Mesendoderm (in vitro differentiated cells): ENCODE data around the gene RNF126.

Source experiments
- DNase-seq: peaks from one replicate; pipeline ENCODE4 v3.0.0; 2013
- H2AK5ac ChIP-seq: 2 replicates; pipeline ENCODE4 v1.6.1; 2013; ENCODE audit warnings: low read length, inconsistent platforms
- H2BK120ac ChIP-seq: 2 replicates; pipeline ENCODE4 v1.6.1; 2013; ENCODE audit warnings: low read depth, mild to moderate bottlenecking, low read length, moderate library complexity, mixed read lengths
- H2BK15ac ChIP-seq: replicated peaks from 2 replicates; pipeline ENCODE4 v1.6.1; 2013; ENCODE audit warnings: low read depth, mild to moderate bottlenecking, moderate library complexity
- H2BK5ac ChIP-seq: 2 replicates; pipeline ENCODE4 v1.6.1; 2013; ENCODE audit warnings: low read length, inconsistent platforms
- H3K18ac ChIP-seq: 2 replicates; pipeline ENCODE4 v1.6.1; 2013; ENCODE audit warnings: mild to moderate bottlenecking, low read length, mixed read lengths
- H3K23ac ChIP-seq: one replicate; pipeline ENCODE4 v1.6.1; 2013; ENCODE audit warnings: low read length
- H3K27ac ChIP-seq: 2 replicates; pipeline ENCODE4 v1.5.1; 2013; ENCODE audit warnings: low read depth, mild to moderate bottlenecking, inconsistent platforms, low read length, moderate library complexity
- H3K27me3 ChIP-seq: 2 replicates; pipeline ENCODE4 v1.6.1; 2013; ENCODE audit warnings: low read length, control low read depth, mild to moderate bottlenecking, inconsistent platforms; ENCODE audit not compliant: insufficient read depth, poor library complexity
- H3K36me3 ChIP-seq: 2 replicates; pipeline ENCODE4 v1.6.1; 2013; ENCODE audit warnings: low read length, inconsistent platforms; ENCODE audit not compliant: control insufficient read depth, insufficient read depth
- H3K4ac ChIP-seq: one replicate; pipeline ENCODE4 v1.6.1; 2013; ENCODE audit warnings: low read depth, mild to moderate bottlenecking, low read length, moderate library complexity
- H3K4me1 ChIP-seq: 2 replicates; pipeline ENCODE4 v1.6.1; 2013; ENCODE audit warnings: low read depth, low read length, inconsistent platforms; ENCODE audit not compliant: control insufficient read depth
- H3K4me2 ChIP-seq: 2 replicates; pipeline ENCODE4 v1.6.1; 2013; ENCODE audit warnings: low read length
- H3K4me3 ChIP-seq: 2 replicates; pipeline ENCODE4 v1.5.1; 2013; ENCODE audit warnings: mild to moderate bottlenecking, low read length
- H3K56ac ChIP-seq: one replicate; pipeline ENCODE4 v1.6.1; 2013; ENCODE audit warnings: low read length
- H3K79me1 ChIP-seq: 2 replicates; pipeline ENCODE4 v1.6.1; 2013; ENCODE audit warnings: low read length, inconsistent platforms
- H3K79me2 ChIP-seq: 2 replicates; pipeline ENCODE4 v1.6.1; 2013; ENCODE audit warnings: mild to moderate bottlenecking, low read length; ENCODE audit not compliant: control insufficient read depth, insufficient read depth
- H3K9ac ChIP-seq: 2 replicates; pipeline ENCODE4 v1.6.1; 2013; ENCODE audit warnings: low read length, inconsistent platforms
- H4K5ac ChIP-seq: one replicate; pipeline ENCODE4 v1.6.1; 2013; ENCODE audit warnings: low read length
- H4K8ac ChIP-seq: one replicate; pipeline ENCODE4 v1.6.1; 2013; ENCODE audit warnings: low read depth, mild to moderate bottlenecking, control low read depth, low read length, moderate library complexity
- WGBS: extraction: QIAGEN DNeasy Blood & Tissue Kit; methylation state at CpG from one replicate; pipeline ENCODE4 v1.1.7; 2013; ENCODE audit warnings: low lambda C conversion rate, missing lambda C conversion rate; ENCODE audit not compliant: insufficient coverage; ENCODE audit errors: extremely low coverage; 5-methylcytosine and 5-hydroxymethylcytosine counted together

RNF126 gene

DNA sequence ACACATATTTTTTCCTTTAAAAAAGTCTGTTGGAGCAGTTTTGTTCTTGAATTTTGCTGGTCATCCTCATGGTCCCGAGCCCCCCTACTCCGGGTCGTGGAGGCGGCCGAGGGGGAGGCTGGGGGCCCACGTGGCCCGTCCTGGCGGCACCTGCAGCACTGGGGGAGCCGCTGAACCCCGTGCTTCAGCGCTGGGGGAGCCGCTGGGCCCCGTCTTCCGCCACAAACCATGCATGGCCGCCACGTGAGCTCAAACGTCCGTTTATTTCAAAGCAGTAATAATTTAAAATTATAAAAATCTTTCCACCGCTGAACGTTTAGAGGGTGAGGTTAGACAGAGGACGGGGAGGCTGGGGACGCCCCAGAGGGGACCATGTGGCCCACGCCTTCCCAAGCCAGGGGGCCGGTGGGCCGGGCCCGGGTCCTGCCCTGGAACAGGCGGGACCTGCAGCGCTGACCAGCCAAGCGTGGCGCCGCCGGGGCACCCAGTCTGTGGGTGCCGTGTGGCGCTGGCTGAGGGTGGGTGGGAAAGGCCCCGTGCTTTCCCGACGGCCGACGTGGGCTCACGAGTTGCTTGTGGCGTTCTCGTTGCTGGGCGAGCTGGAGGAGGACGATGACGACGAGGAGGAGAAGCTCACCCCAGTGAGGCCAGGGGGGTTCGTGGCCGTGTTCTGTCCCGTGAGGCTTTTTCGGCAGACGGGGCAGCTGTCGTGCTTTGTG, 15.3 kb downstream of the RNF126 start:
- no peak overlapping the region for H3K56ac ChIP-seq
- WGBS = no CpG with 5 or more reads among the region's 52 CpGs
- no peak overlapping the region for H3K4me3 ChIP-seq
- H3K27ac ChIP-seq = no peak overlapping the region
- no peak overlapping the region for H3K18ac ChIP-seq
- H4K5ac ChIP-seq = no peak overlapping the region
- H3K23ac ChIP-seq = no peak overlapping the region
- H3K4me1 ChIP-seq = no peaks in the 10 kb centered on the region
- H2BK15ac ChIP-seq = no peak overlapping the region
- H2BK120ac ChIP-seq = no peak overlapping the region
- no peak overlapping the region for H2BK5ac ChIP-seq
- no peak overlapping the region for H3K4ac ChIP-seq
- no peaks in the 10 kb centered on the region for H3K79me1 ChIP-seq
- no peak overlapping the region for H4K8ac ChIP-seq
- H3K4me2 ChIP-seq = no peak overlapping the region
- no peaks in the 10 kb centered on the region for H3K27me3 ChIP-seq
- DNase-seq = no peak
- H2AK5ac ChIP-seq = no peak overlapping the region
- H3K9ac ChIP-seq = no peak overlapping the region
- peaks cover 4% of the 10 kb centered on the region for H3K79me2 ChIP-seq
- peaks cover 9% of the 10 kb centered on the region for H3K36me3 ChIP-seq

DNA sequence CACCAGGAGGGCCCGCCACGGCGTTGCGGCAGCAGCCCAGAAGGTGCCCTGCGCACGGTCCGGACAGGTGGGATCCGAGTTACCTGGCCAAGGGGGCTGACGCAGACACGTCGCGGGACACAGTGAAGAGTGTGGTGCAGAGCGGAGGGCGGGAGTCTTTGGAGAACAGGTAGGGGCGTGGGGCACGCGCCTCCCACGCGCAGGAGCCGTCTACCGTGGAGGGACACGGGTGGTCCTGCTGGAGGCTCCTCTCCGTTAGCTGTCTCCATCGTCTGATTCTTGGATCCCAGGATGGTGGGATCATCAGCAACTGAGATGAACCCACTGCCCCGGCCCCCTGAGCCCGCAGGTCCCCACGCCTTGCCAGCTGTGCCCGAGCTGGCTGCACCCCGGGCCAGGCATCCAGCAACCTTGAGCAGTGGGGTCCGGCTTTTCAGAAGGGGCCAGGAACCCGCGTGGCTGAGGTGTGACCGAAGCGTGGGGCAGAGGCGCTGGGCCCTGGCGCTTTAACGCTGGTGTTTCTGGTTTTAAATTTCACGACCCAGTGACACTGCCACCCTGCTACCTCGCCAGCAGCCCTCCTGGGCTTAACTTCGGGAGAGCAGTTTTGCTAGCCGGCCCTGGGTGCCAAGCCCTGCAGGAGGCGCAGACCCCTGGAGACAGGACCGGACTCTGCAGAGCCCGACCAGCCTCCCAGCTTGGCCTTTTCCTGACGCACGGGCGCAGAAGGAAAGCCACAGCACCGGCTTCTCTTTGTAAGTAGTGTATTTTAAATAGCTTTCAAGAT, 16.0 kb downstream of the RNF126 start:
- Histone ChIP-seq H2AK5ac (no peak overlapping the region), H3K4me2 (no peak overlapping the region), H4K8ac (no peak overlapping the region), H3K9ac (no peak overlapping the region), H3K27ac (no peak overlapping the region), H4K5ac (no peak overlapping the region), H3K79me2 (no peaks in the 10 kb centered on the region), H3K56ac (no peak overlapping the region), H3K4me3 (no peak overlapping the region), H3K27me3 (no peaks in the 10 kb centered on the region), H3K18ac (no peak overlapping the region), H2BK15ac (no peak overlapping the region), H3K36me3 (peaks cover 9% of the 10 kb centered on the region), H3K23ac (no peak overlapping the region), H2BK120ac (no peak overlapping the region), H3K79me1 (no peaks in the 10 kb centered on the region), H2BK5ac (no peak overlapping the region), H3K4ac (no peak overlapping the region), H3K4me1 (no peaks in the 10 kb centered on the region)
- DNase-seq = no peak
- no CpG with 5 or more reads among the region's 48 CpGs for WGBS

DNA sequence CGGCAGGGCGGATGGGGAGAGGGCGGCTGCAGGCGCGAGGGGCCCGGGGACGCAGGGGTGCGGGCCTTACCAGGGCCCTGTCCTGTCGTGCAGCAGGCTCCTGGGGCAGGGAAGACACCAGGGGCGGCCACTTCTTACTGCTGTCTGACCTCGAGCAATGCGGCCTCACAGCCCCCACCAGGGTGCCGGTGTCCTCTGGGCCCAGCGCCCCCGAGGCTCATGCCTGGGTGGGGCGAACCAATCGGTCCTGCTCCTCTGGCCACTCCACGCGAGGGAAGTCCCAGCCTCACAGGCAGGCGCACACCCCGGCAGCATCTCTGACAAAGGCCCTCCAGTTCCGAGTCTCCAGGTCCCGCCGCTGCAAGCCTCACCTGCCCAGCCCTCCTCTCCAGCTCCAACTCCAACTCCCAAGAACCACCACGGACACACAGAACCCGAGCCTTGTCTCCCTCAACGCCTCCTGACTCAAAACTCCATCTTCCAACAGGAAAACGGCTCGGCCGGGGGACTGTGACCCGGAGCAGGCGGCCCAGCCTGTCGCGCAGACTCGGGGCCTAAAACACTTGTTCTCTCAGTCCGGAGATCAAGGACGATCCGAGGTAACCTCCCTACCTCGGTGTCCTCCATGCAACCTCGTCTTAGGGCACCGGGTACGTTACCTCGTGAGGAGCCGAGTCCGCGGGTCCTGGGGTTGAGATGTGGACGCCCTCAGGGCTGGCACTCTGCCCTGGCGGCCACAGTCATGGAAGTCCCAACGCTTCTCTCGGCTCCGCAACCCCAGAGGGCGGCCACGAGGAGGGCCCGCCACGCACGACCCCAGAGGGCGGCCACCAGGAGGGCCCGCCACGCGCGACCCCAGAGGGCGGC, 16.9 kb downstream of the RNF126 start:
- Histone ChIP-seq H3K56ac (no peak overlapping the region), H3K79me1 (no peaks in the 10 kb centered on the region), H3K4me3 (no peak overlapping the region), H3K36me3 (peaks cover 8% of the 10 kb centered on the region), H3K79me2 (no peaks in the 10 kb centered on the region), H4K8ac (no peak overlapping the region), H3K18ac (no peak overlapping the region), H3K4me2 (no peak overlapping the region), H3K23ac (no peak overlapping the region), H2BK15ac (no peak overlapping the region), H2BK120ac (no peak overlapping the region), H3K9ac (no peak overlapping the region), H3K27me3 (no peaks in the 10 kb centered on the region), H3K4me1 (no peaks in the 10 kb centered on the region), H2AK5ac (no peak overlapping the region), H2BK5ac (no peak overlapping the region), H3K27ac (no peak overlapping the region), H3K4ac (no peak overlapping the region), H4K5ac (no peak overlapping the region)
- no peak for DNase-seq
- no CpG with 5 or more reads among the region's 62 CpGs for WGBS

DNA sequence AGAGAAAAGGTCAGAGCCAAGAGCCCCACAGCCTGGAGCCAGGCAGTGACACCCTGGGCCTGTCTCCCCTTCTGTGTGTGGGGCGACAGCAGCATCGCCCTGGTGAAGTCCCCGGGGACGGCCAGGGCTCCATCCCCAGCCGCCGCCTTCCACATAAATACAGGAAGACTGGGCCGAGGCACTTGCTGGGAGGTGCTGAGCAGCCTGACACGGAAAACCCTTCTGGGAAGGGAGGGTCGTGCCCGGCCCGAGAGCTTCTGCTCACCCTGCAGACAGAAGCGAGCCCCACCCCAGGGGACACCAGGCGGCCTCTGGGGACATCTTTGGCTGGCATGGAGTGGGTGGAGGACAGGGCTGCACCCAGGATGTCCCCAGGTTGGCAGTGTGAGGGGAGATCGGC, 18.2 kb downstream of the RNF126 start:
- Histone ChIP-seq H4K8ac (no peak overlapping the region), H3K36me3 (peaks cover 8% of the 10 kb centered on the region), H3K27ac (no peak overlapping the region), H3K79me1 (no peaks in the 10 kb centered on the region), H3K27me3 (no peaks in the 10 kb centered on the region), H3K4me2 (no peak overlapping the region), H3K18ac (no peak overlapping the region), H2BK120ac (no peak overlapping the region), H3K9ac (no peak overlapping the region), H4K5ac (no peak overlapping the region), H3K79me2 (no peaks in the 10 kb centered on the region), H2BK15ac (no peak overlapping the region), H2AK5ac (no peak overlapping the region), H3K4me3 (no peak overlapping the region), H3K4me1 (no peaks in the 10 kb centered on the region), H2BK5ac (no peak overlapping the region), H3K23ac (no peak overlapping the region), H3K4ac (no peak overlapping the region), H3K56ac (no peak overlapping the region)
- whole genome bisulfite sequencing = no CpG with 5 or more reads among the region's 14 CpGs
- DNase-seq = no peak

DNA sequence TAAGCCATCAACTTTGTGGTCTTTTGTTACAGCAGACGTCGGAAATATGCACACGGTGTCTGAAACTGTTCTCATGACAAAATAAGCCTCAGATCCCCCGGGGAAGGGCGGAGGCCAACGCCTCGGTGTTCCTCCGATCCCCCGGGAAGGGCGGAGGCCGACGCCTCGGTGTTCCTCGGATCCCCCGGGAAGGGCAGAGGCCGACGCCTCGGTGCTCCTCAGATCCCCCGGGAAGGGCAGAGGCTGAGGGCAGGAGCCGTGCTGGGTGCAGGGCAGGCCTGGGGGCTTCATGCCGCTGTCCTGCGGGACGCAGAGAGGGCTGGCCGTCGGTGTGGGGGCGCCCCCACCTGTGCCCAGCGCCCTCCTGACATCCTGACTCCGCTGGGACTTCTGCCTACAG, 18.7 kb downstream of the RNF126 start:
- no CpG with 5 or more reads among the region's 28 CpGs for WGBS
- Histone ChIP-seq H2BK15ac (no peak overlapping the region), H3K18ac (no peak overlapping the region), H3K4ac (no peak overlapping the region), H3K9ac (no peak overlapping the region), H2BK5ac (no peak overlapping the region), H3K27ac (no peak overlapping the region), H2BK120ac (no peak overlapping the region), H3K36me3 (peaks cover 6% of the 10 kb centered on the region), H3K4me3 (no peak overlapping the region), H3K23ac (no peak overlapping the region), H3K79me1 (no peaks in the 10 kb centered on the region), H4K5ac (no peak overlapping the region), H3K4me2 (no peak overlapping the region), H3K56ac (no peak overlapping the region), H4K8ac (no peak overlapping the region), H3K4me1 (no peaks in the 10 kb centered on the region), H3K79me2 (no peaks in the 10 kb centered on the region), H3K27me3 (no peaks in the 10 kb centered on the region), H2AK5ac (no peak overlapping the region)
- no peak for DNase-seq
